Measurements from ENCODE around the gene CASZ1.

- TF ChIP-seq CTCF (IDR thresholded peaks at IDR 0.05), result no peak
- no peak for TF ChIP-seq POLR2A (IDR thresholded peaks at IDR 0.05)
Measured at GRCh38 chr1:10734962-10735544, 61.4 kb downstream of the CASZ1 start.

All from testis (tissue), 2 donors.